ENCODE data around the gene C10orf53. TPM values are rescaled to one million over a fixed set of nuclear protein-coding genes. Genes with fewer than 3 reads are reported as not detected.

The C10orf53 gene
- total and polyA plus RNA-seq, 8 donors, result not detected

- TF ChIP-seq EP300 (IDR thresholded peaks at IDR 0.05), result no peak
- no peak for TF ChIP-seq CTCF (IDR thresholded peaks at IDR 0.05)
- TF ChIP-seq POLR2AphosphoS5 (IDR thresholded peaks at IDR 0.05), result no peak
- TF ChIP-seq POLR2A (IDR thresholded peaks at IDR 0.05), result no peak
Observed at GRCh38 chr10:49645417-49645816, 34.0 kb upstream of the C10orf53 start.

GRCh38 chr10:49645871-49646870 is 33.3 kb upstream of the C10orf53 start:
- intact Hi-C loops (cut with DNase I; ENCODE audit: low total_unique reads), result no loop called here
- Histone ChIP-seq H3K4me3 (no peak overlapping the region), H3K4me1 (no peaks in the 10 kb centered on the region), H3K36me3 (no peaks in the 10 kb centered on the region), H3K27ac (no peak overlapping the region), H3K9me3 (no peaks in the 10 kb centered on the region), H3K27me3 (peaks cover 0 to 59% (median 19%) of the 10 kb centered on the region in 3 donors)
- TF ChIP-seq CTCF (IDR thresholded peaks at IDR 0.05), result no peak
- TF ChIP-seq POLR2AphosphoS5 (IDR thresholded peaks at IDR 0.05), result no peak
- no peak for TF ChIP-seq EP300 (IDR thresholded peaks at IDR 0.05)
- WGBS, 5 donors, result 87 to 89% (median 88%) methylated on average over 8 to 22 of the region's 22 CpGs
- DNase-seq, result peak in 1 of 2 donors; percentile 11

More at GRCh38 chr10:49645417-49645816, 34.0 kb upstream of the C10orf53 start:
- WGBS, 5 donors, result 76 to 94% (median 82%) methylated on average over 7 to 8 of the region's 8 CpGs
- peak in 1 of 2 donors; percentile 8 for DNase-seq
- peaks cover 0 to 59% (median 19%) of the 10 kb centered on the region in 3 donors for H3K27me3 ChIP-seq
- H3K4me3 ChIP-seq, result no peak overlapping the region
- H3K4me1 ChIP-seq, result no peaks in the 10 kb centered on the region
- no peaks in the 10 kb centered on the region for H3K36me3 ChIP-seq
- H3K9me3 ChIP-seq, result no peaks in the 10 kb centered on the region
- intact Hi-C loops (cut with DNase I; ENCODE audit: low total_unique reads), result no loop called here
- H3K27ac ChIP-seq, result no peak overlapping the region

GRCh38 chr10:49647554-49647953 is 31.9 kb upstream of the C10orf53 start:
- TF ChIP-seq CTCF (IDR thresholded peaks at IDR 0.05), result no peak
- no peak for TF ChIP-seq POLR2A (IDR thresholded peaks at IDR 0.05)
- TF ChIP-seq EP300 (IDR thresholded peaks at IDR 0.05), result no peak
- TF ChIP-seq POLR2AphosphoS5 (IDR thresholded peaks at IDR 0.05), result no peak
- no peak for DNase-seq
- no peaks in the 10 kb centered on the region for H3K36me3 ChIP-seq
- no peak overlapping the region for H3K27ac ChIP-seq
- peaks cover 0 to 58% (median 12%) of the 10 kb centered on the region in 3 donors for H3K27me3 ChIP-seq
- no peak overlapping the region for H3K4me3 ChIP-seq
- intact Hi-C loops (cut with DNase I; ENCODE audit: low total_unique reads), result no loop called here
- 72 to 86% (median 79%) methylated on average over 4 of the region's 4 CpGs for WGBS, 5 donors
- no peaks in the 10 kb centered on the region for H3K9me3 ChIP-seq
- no peaks in the 10 kb centered on the region for H3K4me1 ChIP-seq

GRCh38 chr10:49647985-49648795 is 31.3 kb upstream of the C10orf53 start:
- H3K4me3 ChIP-seq, result no peak overlapping the region
- WGBS, 5 donors, result 69 to 76% (median 75%) methylated on average over 18 of the region's 18 CpGs
- TF ChIP-seq CTCF (IDR thresholded peaks at IDR 0.05), result no peak
- no peak for TF ChIP-seq POLR2AphosphoS5 (IDR thresholded peaks at IDR 0.05)
- no peak for TF ChIP-seq EP300 (IDR thresholded peaks at IDR 0.05)
- TF ChIP-seq POLR2A (IDR thresholded peaks at IDR 0.05), result no peak
- no peak overlapping the region for H3K27ac ChIP-seq
- no peaks in the 10 kb centered on the region for H3K36me3 ChIP-seq
- peak in 1 of 2 donors; percentile 16 for DNase-seq
- H3K9me3 ChIP-seq, result no peaks in the 10 kb centered on the region
- intact Hi-C loops (cut with DNase I; ENCODE audit: low total_unique reads), result no loop called here
- H3K4me1 ChIP-seq, result no peaks in the 10 kb centered on the region
- peaks cover 0 to 58% (median 8%) of the 10 kb centered on the region in 3 donors for H3K27me3 ChIP-seq

Measured in stomach (tissue), 9 donors.